NCI-H526 treated with DMSO at 0.1 percent for 48 hours (cell line): Measurements from ENCODE around the gene FAM186B.
"Not testable (repeated sequence)": the region's sequence is repeated elsewhere in the genome, so short reads cannot be mapped to it uniquely, and the experiment has no call there.

Source experiments
- DNase-seq: peaks from one replicate; lab custom pipeline; 2025; lab: John Stamatoyannopoulos, UW

Gene FAM186B

GRCh38 chr12:49605539-49605938 is at the start of gene FAM186B:
FAM186B (minus strand) TSS chr12:49605639; CDS start chr12:49605477, 162 bp downstream.
- DNase-seq = not testable (repeated sequence)

GRCh38 chr12:49654715-49655114 is 49.3 kb upstream of the FAM186B start:
- DNase-seq = no peak

GRCh38 chr12:49652921-49653520 is 47.6 kb upstream of the FAM186B start:
- no peak for DNase-seq

- DNase-seq = no peak
Measured at GRCh38 chr12:49651855-49652254, 46.4 kb upstream of the FAM186B start.

- DNase-seq = no peak
Measured at GRCh38 chr12:49649892-49650291, 44.5 kb upstream of the FAM186B start.

GRCh38 chr12:49649445-49649844 is 44.0 kb upstream of the FAM186B start:
- no peak for DNase-seq

- no peak for DNase-seq
Measured at GRCh38 chr12:49648712-49649003, 43.2 kb upstream of the FAM186B start.

GRCh38 chr12:49647827-49648711 is 42.6 kb upstream of the FAM186B start:
- DNase-seq = no peak

GRCh38 chr12:49646871-49647654 is 41.6 kb upstream of the FAM186B start:
- no peak for DNase-seq

- no peak for DNase-seq
Measured at GRCh38 chr12:49646331-49646830, 40.9 kb upstream of the FAM186B start.

GRCh38 chr12:49645146-49646039 is 40.0 kb upstream of the FAM186B start:
- DNase-seq = no peak

GRCh38 chr12:49644620-49644994 is 39.2 kb upstream of the FAM186B start:
- DNase-seq = peak; percentile 15

GRCh38 chr12:49643961-49644619 is 38.7 kb upstream of the FAM186B start:
- DNase-seq = no peak

- DNase-seq = no peak
Measured at GRCh38 chr12:49643135-49643534, 37.7 kb upstream of the FAM186B start.

GRCh38 chr12:49642370-49642802 is 36.9 kb upstream of the FAM186B start:
- no peak for DNase-seq

- no peak for DNase-seq
Measured at GRCh38 chr12:49641748-49642369, 36.4 kb upstream of the FAM186B start.

GRCh38 chr12:49636979-49637755 is 31.7 kb upstream of the FAM186B start:
- DNase-seq = peak; percentile 13

GRCh38 chr12:49636574-49636973 is 31.1 kb upstream of the FAM186B start:
- no peak for DNase-seq

GRCh38 chr12:49635656-49636055 is 30.2 kb upstream of the FAM186B start:
- DNase-seq = no peak

GRCh38 chr12:49635036-49635435 is 29.6 kb upstream of the FAM186B start:
- DNase-seq = no peak
